Ovary (tissue), 3 donors: Measurements from ENCODE around the gene MCTP2.

ENCODE experiments used
- EP300 ChIP-seq: sonication (generic); formaldehyde crosslinking; IDR thresholded peaks from one replicate; pipeline ENCODE4 v1.6.1; 2017; ENCODE audit warnings: antibody characterized with exemption
- POLR2A ChIP-seq: fragments of 450-650 bp; IDR thresholded peaks from one replicate; pipeline ENCODE4 v1.6.1; 2017; ENCODE audit warnings: antibody characterized with exemption, mild to moderate bottlenecking, moderate library complexity
- TF ChIP-seq, protein P1 (sequence below), 3 donors: fragments of 450-650 bp in 2 of 3; fragments of 200-600 bp in 1 of 3; IDR thresholded peaks; one replicate each; pipeline versions ENCODE4 v1.5.1 to v1.8.0; 2016 to 2022; ENCODE audit warnings: antibody characterized with exemption in 3 of 3, mild to moderate bottlenecking in 1 of 3
- donor health status: DM: no; HTN: no; CAD: no.

DNA sequence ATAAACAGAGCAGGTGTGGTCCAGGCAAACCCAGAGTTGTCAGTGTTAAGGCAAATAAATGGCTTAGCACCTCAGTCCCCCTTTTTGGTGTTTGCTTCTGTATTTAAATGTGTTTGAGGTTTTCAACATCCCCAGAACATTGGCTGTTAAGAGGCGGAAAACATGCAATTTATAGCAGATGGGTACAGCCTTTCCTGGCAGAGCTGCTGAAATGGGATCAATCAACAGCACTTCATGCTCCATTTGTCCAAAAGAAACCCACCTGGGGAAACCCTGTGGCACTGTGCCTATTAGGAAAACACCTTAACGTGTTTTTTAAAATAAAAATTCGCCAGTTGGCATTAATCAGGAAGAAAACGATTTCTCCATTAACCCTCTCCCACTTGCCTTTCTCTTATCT is 135.4 kb downstream of the MCTP2 start:
- TF ChIP-seq, protein P1, sequence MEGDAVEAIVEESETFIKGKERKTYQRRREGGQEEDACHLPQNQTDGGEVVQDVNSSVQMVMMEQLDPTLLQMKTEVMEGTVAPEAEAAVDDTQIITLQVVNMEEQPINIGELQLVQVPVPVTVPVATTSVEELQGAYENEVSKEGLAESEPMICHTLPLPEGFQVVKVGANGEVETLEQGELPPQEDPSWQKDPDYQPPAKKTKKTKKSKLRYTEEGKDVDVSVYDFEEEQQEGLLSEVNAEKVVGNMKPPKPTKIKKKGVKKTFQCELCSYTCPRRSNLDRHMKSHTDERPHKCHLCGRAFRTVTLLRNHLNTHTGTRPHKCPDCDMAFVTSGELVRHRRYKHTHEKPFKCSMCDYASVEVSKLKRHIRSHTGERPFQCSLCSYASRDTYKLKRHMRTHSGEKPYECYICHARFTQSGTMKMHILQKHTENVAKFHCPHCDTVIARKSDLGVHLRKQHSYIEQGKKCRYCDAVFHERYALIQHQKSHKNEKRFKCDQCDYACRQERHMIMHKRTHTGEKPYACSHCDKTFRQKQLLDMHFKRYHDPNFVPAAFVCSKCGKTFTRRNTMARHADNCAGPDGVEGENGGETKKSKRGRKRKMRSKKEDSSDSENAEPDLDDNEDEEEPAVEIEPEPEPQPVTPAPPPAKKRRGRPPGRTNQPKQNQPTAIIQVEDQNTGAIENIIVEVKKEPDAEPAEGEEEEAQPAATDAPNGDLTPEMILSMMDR (IDR thresholded peaks at IDR 0.05), result no peak
- TF ChIP-seq POLR2A, result no peak
- TF ChIP-seq EP300, result no peak
